Neural cell (in vitro differentiated cells): ENCODE measurements around the gene STAT4. TPM values are rescaled to one million over a fixed set of nuclear protein-coding genes. Genes with fewer than 3 reads are reported as not detected.

Experiments
- H2AFZ ChIP-seq: fragments of 200-600, 300-800 bp; sonication (generic), shearing (Covaris generic); 2 replicates; pipeline ENCODE4 v1.6.0; 2014; ENCODE audit warnings: low read depth, mild to moderate bottlenecking, antibody characterized with exemption, low read length, moderate library complexity
- H3F3A ChIP-seq: fragments of 200-600 bp; shearing (Covaris generic); 2 replicates; pipeline ENCODE4 v1.6.1; 2016; ENCODE audit warnings: mild to moderate bottlenecking, moderate library complexity, mixed read lengths, antibody characterized with exemption, low read length; ENCODE audit not compliant: insufficient read depth, poor library complexity, severe bottlenecking
- H3K27ac ChIP-seq: fragments of 200-600, 300-800 bp; sonication (generic), shearing (Covaris generic); 2 replicates; pipeline ENCODE4 v1.5.1; 2014; ENCODE audit warnings: mild to moderate bottlenecking, low read length, moderate library complexity
- H3K27me3 ChIP-seq: fragments of 300-800, 200-600 bp; sonication (generic), shearing (Covaris generic); 2 replicates; pipeline ENCODE4 v1.6.0; 2014; ENCODE audit warnings: mild to moderate bottlenecking, low read depth, low read length, moderate library complexity; ENCODE audit not compliant: insufficient read depth
- H3K36me3 ChIP-seq: fragments of 300-800, 200-600 bp; sonication (generic), shearing (Covaris generic); 2 replicates; pipeline ENCODE4 v1.5.1; 2014; ENCODE audit warnings: mild to moderate bottlenecking, antibody characterized with exemption, low read length, moderate library complexity; ENCODE audit not compliant: insufficient read depth
- H3K4me2 ChIP-seq: fragments of 300-800, 200-600 bp; sonication (generic), shearing (Covaris generic); 2 replicates; pipeline ENCODE4 v1.6.0; 2014; ENCODE audit warnings: mild to moderate bottlenecking, low read length
- H3K4me3 ChIP-seq: fragments of 300-800, 200-600 bp; sonication (generic), shearing (Covaris generic); 2 replicates; pipeline ENCODE4 v1.5.1; 2014; ENCODE audit warnings: mild to moderate bottlenecking, low read length, moderate library complexity
- H3K79me2 ChIP-seq: fragments of 200-600 bp; shearing (Covaris generic); replicated peaks from 2 replicates; pipeline ENCODE4 v1.6.0; 2014; ENCODE audit warnings: mild to moderate bottlenecking, low read length, moderate library complexity; ENCODE audit not compliant: insufficient read depth
- H3K9ac ChIP-seq: fragments of 300-800, 200-600 bp; sonication (generic), shearing (Covaris generic); 2 replicates; pipeline ENCODE4 v1.6.1; 2016; ENCODE audit warnings: mild to moderate bottlenecking, low read length, mixed read lengths
- H3K9me2 ChIP-seq: fragments of 200-600 bp; shearing (Covaris generic); 2 replicates; pipeline ENCODE4 v1.6.1; 2016; ENCODE audit warnings: mild to moderate bottlenecking, low read length, mixed read lengths; ENCODE audit not compliant: insufficient read depth
- H3K9me3 ChIP-seq: fragments of 200-600, 300-800 bp; sonication (generic), shearing (Covaris generic); 2 replicates; pipeline ENCODE4 v1.6.1; 2016; ENCODE audit warnings: mild to moderate bottlenecking, mixed run types, low read length, moderate library complexity, mixed read lengths
- H4K20me1 ChIP-seq: fragments of 200-600 bp; shearing (Covaris generic); 2 replicates; pipeline ENCODE4 v1.6.1; 2016; ENCODE audit warnings: mild to moderate bottlenecking, mixed run types; ENCODE audit not compliant: insufficient read depth
- CTCF ChIP-seq: fragments of 450-650 bp; IDR thresholded peaks from 2 replicates; pipeline ENCODE4 v1.5.1; 2014; ENCODE audit warnings: antibody characterized with exemption, mild to moderate bottlenecking, moderate library complexity; ENCODE audit not compliant: poor library complexity, severe bottlenecking
- EP300 ChIP-seq: fragments of 450-650 bp; conservative IDR thresholded peaks from 2 replicates; pipeline ENCODE4 v1.6.1; 2014; ENCODE audit warnings: antibody characterized with exemption, mild to moderate bottlenecking, moderate library complexity; ENCODE audit not compliant: poor library complexity, severe bottlenecking
- EZH2 ChIP-seq: fragments of 200-600, 300-800 bp; shearing (Covaris generic), sonication (generic); IDR thresholded peaks from 2 replicates; pipeline ENCODE4 v1.6.1; 2014; ENCODE audit warnings: antibody characterized with exemption, low read length, borderline replicate concordance, mild to moderate bottlenecking; ENCODE audit not compliant: insufficient read depth, poor library complexity, severe bottlenecking
- MXI1 ChIP-seq: fragments of 450-650 bp; conservative IDR thresholded peaks from 2 replicates; pipeline ENCODE4 v1.6.1; 2014; ENCODE audit warnings: antibody characterized with exemption, mild to moderate bottlenecking; ENCODE audit not compliant: poor library complexity, severe bottlenecking
- POLR2AphosphoS5 ChIP-seq: IDR thresholded peaks from 2 replicates; pipeline ENCODE4 v1.6.1; 2012
- RAD21 ChIP-seq: fragments of 450-650 bp; conservative IDR thresholded peaks from 2 replicates; pipeline ENCODE4 v1.6.1; 2014; ENCODE audit warnings: antibody characterized with exemption, mild to moderate bottlenecking, moderate library complexity
- REST ChIP-seq: IDR thresholded peaks from 2 replicates; pipeline ENCODE4 v1.6.1; 2012; ENCODE audit warnings: borderline replicate concordance
- SMC3 ChIP-seq: fragments of 450-650 bp; conservative IDR thresholded peaks from 2 replicates; pipeline ENCODE4 v1.6.1; 2014; ENCODE audit warnings: antibody characterized with exemption, mild to moderate bottlenecking, moderate library complexity; ENCODE audit not compliant: poor library complexity
- TAF1 ChIP-seq: IDR thresholded peaks from 2 replicates; pipeline ENCODE4 v1.6.1; 2012; ENCODE audit warnings: low read depth
- polyA plus RNA-seq: library from polyadenylated mRNA; depleted of rRNA; stranded (reverse); fragments of >200 nt; gene quantifications from 2 replicates; pipeline ENCODE4 v1.2.3, GENCODE V29; 2014

STAT4 gene
- polyA plus RNA-seq, 1 donor from 2014 or later, result 3.7 TPM

GRCh38 chr2:191188550-191189093, 37.8 kb upstream of the STAT4 start:
- Histone ChIP-seq H3F3A (no peaks in the 10 kb centered on the region), H3K4me2 (no peak overlapping the region), H3K4me3 (no peak overlapping the region), H3K9me2 (no peaks in the 10 kb centered on the region), H3K27me3 (no peaks in the 10 kb centered on the region), H3K27ac (no peak overlapping the region), H2AFZ (no peak overlapping the region), H3K79me2 (no peaks in the 10 kb centered on the region), H3K9me3 (no peaks in the 10 kb centered on the region), H3K9ac (no peak overlapping the region), H4K20me1 (no peaks in the 10 kb centered on the region), H3K36me3 (no peaks in the 10 kb centered on the region)
- no peak for TF ChIP-seq SMC3
- no peak for TF ChIP-seq REST
- no peak for TF ChIP-seq TAF1
- no peak for TF ChIP-seq EP300
- TF ChIP-seq MXI1, result no peak
- TF ChIP-seq CTCF, result no peak
- no peak for TF ChIP-seq POLR2AphosphoS5

- H3K9me3 ChIP-seq, result no peaks in the 10 kb centered on the region
- no peaks in the 10 kb centered on the region for H3F3A ChIP-seq
- H3K79me2 ChIP-seq, result no peaks in the 10 kb centered on the region
- no peak overlapping the region for H3K27ac ChIP-seq
- no peaks in the 10 kb centered on the region for H3K9me2 ChIP-seq
- no peaks in the 10 kb centered on the region for H3K27me3 ChIP-seq
- no peaks in the 10 kb centered on the region for H4K20me1 ChIP-seq
- H3K4me3 ChIP-seq, result no peak overlapping the region
- H2AFZ ChIP-seq, result no peak overlapping the region
- no peaks in the 10 kb centered on the region for H3K36me3 ChIP-seq
- no peak overlapping the region for H3K4me2 ChIP-seq
- TF ChIP-seq RAD21 (no peak), SMC3 (no peak), REST (no peak), MXI1 (no peak), EP300 (no peak), TAF1 (no peak), EZH2 (no peak), POLR2AphosphoS5 (no peak), CTCF (no peak)
- no peak overlapping the region for H3K9ac ChIP-seq
Measured at GRCh38 chr2:191187105-191187829, 36.5 kb upstream of the STAT4 start.
